Gastrocnemius medialis (tissue), 4 donors: ENCODE data around the gene C20orf204.

Experiments
- POLR2A ChIP-seq, 2 donors: fragments of 450-650 bp; IDR thresholded peaks; one replicate each; pipeline ENCODE4 v1.6.1; 2017; ENCODE audit warnings: antibody characterized with exemption in 2 of 2, mild to moderate bottlenecking in 2 of 2, moderate library complexity in 2 of 2
- TF ChIP-seq, protein P1 (sequence below), 5 experiments: fragments of 450-650 bp in 3 of 5; fragments of 200-600 bp in 2 of 5; sonication (generic) in 2 of 5; IDR thresholded peaks in 4 of 5; conservative IDR thresholded peaks in 1 of 5; 1 replicate in 4 of 5; 2 replicates in 1 of 5; pipeline ENCODE4 v1.5.1; 2016 to 2019; ENCODE audit warnings: antibody characterized with exemption in 5 of 5, mild to moderate bottlenecking in 3 of 5, moderate library complexity in 3 of 5

DNA sequence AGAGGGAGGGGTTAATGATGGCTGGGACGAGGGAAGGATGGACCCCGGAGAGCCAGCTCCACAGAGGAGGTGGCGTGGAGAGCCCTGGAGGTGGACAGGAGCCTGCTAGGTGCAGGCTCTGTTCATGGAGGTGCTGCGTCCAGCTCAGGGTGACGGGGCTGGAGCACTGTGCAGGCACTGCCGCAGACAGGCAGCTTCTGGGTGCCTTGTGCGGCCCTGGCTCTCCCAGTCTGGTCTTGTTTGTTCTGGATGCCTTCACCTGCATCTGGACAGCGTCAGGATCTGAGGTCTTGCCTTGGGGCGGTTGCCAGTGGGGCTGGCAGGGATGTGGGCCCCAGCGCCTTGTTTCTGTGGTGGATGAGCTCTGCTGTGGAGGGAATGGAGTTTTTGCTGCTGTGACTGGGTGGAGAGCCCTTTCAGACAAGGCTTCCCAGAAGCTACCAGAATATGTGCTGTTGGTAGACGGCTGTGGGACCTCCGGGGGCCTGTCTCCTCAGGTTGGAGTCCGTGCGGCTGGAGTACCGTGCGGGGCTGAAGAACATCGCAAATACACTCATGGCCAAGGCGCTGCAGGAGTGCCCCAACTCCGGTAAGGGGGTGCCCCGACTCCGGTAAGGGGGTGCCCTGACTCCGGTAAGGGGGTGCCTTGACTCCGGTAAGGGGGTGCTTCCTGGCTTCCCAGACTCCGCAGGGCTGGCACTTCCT is 7.8 kb upstream of the C20orf204 start:
- no peak for TF ChIP-seq POLR2A (IDR thresholded peaks at IDR 0.05)
- TF ChIP-seq, protein P1, sequence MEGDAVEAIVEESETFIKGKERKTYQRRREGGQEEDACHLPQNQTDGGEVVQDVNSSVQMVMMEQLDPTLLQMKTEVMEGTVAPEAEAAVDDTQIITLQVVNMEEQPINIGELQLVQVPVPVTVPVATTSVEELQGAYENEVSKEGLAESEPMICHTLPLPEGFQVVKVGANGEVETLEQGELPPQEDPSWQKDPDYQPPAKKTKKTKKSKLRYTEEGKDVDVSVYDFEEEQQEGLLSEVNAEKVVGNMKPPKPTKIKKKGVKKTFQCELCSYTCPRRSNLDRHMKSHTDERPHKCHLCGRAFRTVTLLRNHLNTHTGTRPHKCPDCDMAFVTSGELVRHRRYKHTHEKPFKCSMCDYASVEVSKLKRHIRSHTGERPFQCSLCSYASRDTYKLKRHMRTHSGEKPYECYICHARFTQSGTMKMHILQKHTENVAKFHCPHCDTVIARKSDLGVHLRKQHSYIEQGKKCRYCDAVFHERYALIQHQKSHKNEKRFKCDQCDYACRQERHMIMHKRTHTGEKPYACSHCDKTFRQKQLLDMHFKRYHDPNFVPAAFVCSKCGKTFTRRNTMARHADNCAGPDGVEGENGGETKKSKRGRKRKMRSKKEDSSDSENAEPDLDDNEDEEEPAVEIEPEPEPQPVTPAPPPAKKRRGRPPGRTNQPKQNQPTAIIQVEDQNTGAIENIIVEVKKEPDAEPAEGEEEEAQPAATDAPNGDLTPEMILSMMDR (IDR thresholded peaks at IDR 0.05 in 4 of 5, conservative IDR thresholded peaks at IDR 0.05 in 1 of 5): no peak
